ENCODE measurements around the gene LPAR3.
"Not testable (repeated sequence)": the region's sequence is repeated elsewhere in the genome, so short reads cannot be mapped to it uniquely, and the experiment has no call there.

The LPAR3 gene

GRCh38 chr1:84907095-84907827 lies 14.3 kb upstream of the LPAR3 start:
- no peak for DNase-seq
- WGBS (ENCODE audit: insufficient coverage), result 100% methylated on average over 6 of the region's 6 CpGs
- Histone ChIP-seq H3K27me3 (replicated peaks in 2 of 5; ENCODE audit: control insufficient read depth in 4 of 5, insufficient read depth in 5 of 5, low read length in 4 of 5) (no peaks in the 10 kb centered on the region), H3K9me3 (ENCODE audit: control extremely low read depth in 1 of 5, control insufficient read depth in 4 of 5, insufficient read depth in 2 of 5, low read depth in 1 of 5, low read length in 4 of 5) (peaks cover 0 to 3% (median 0%) of the 10 kb centered on the region in 5 experiments), H3K27ac (ENCODE audit: insufficient read depth in 1 of 2, low read depth in 1 of 2, low read length in 2 of 2, poor library complexity in 1 of 2, severe bottlenecking in 2 of 2) (no peak overlapping the region), H3K4me1 (ENCODE audit: control extremely low read depth in 1 of 4, control insufficient read depth in 4 of 4, insufficient read depth in 4 of 4, low read length in 3 of 4) (no peaks in the 10 kb centered on the region), H3K4me3 (ENCODE audit: control insufficient read depth in 1 of 7, extremely low read depth in 1 of 7, insufficient read depth in 4 of 7, low read depth in 2 of 7, low read length in 6 of 7) (no peak overlapping the region), H3K36me3 (ENCODE audit: control insufficient read depth in 4 of 4, insufficient read depth in 4 of 4, low read length in 3 of 4) (no peaks in the 10 kb centered on the region)
- ChIA-PET POLR2A (no interaction called here), CTCF (no interaction called here)

GRCh38 chr1:84902727-84903126 lies 9.7 kb upstream of the LPAR3 start:
- H3K4me1 ChIP-seq (ENCODE audit: control extremely low read depth in 1 of 4, control insufficient read depth in 4 of 4, insufficient read depth in 4 of 4, low read length in 3 of 4); DNase-seq; CTCF ChIA-PET; H3K27ac ChIP-seq (ENCODE audit: insufficient read depth in 1 of 2, low read depth in 1 of 2, low read length in 2 of 2, poor library complexity in 1 of 2, severe bottlenecking in 2 of 2); H3K27me3 ChIP-seq (replicated peaks in 2 of 5; ENCODE audit: control insufficient read depth in 4 of 5, insufficient read depth in 5 of 5, low read length in 4 of 5); H3K9me3 ChIP-seq (ENCODE audit: control extremely low read depth in 1 of 5, control insufficient read depth in 4 of 5, insufficient read depth in 2 of 5, low read depth in 1 of 5, low read length in 4 of 5); POLR2A ChIA-PET; H3K36me3 ChIP-seq (ENCODE audit: control insufficient read depth in 4 of 4, insufficient read depth in 4 of 4, low read length in 3 of 4); H3K4me3 ChIP-seq (ENCODE audit: control insufficient read depth in 1 of 7, extremely low read depth in 1 of 7, insufficient read depth in 4 of 7, low read depth in 2 of 7, low read length in 6 of 7): not testable (repeated sequence)
- WGBS (ENCODE audit: insufficient coverage), result 95% methylated on average over 4 of the region's 7 CpGs

- ChIA-PET POLR2A (no interaction called here), CTCF (no interaction called here)
- no peak overlapping the region for H3K27ac ChIP-seq (ENCODE audit: insufficient read depth in 1 of 2, low read depth in 1 of 2, low read length in 2 of 2, poor library complexity in 1 of 2, severe bottlenecking in 2 of 2)
- no peak overlapping the region for H3K4me3 ChIP-seq (ENCODE audit: control insufficient read depth in 1 of 7, extremely low read depth in 1 of 7, insufficient read depth in 4 of 7, low read depth in 2 of 7, low read length in 6 of 7)
- no peaks in the 10 kb centered on the region for H3K4me1 ChIP-seq (ENCODE audit: control extremely low read depth in 1 of 4, control insufficient read depth in 4 of 4, insufficient read depth in 4 of 4, low read length in 3 of 4)
- no peaks in the 10 kb centered on the region for H3K36me3 ChIP-seq (ENCODE audit: control insufficient read depth in 4 of 4, insufficient read depth in 4 of 4, low read length in 3 of 4)
- no peak for DNase-seq
- peaks cover 0 to 3% (median 0%) of the 10 kb centered on the region in 5 experiments for H3K27me3 ChIP-seq (replicated peaks in 2 of 5; ENCODE audit: control insufficient read depth in 4 of 5, insufficient read depth in 5 of 5, low read length in 4 of 5)
- peaks cover 0 to 3% (median 0%) of the 10 kb centered on the region in 5 experiments for H3K9me3 ChIP-seq (ENCODE audit: control extremely low read depth in 1 of 5, control insufficient read depth in 4 of 5, insufficient read depth in 2 of 5, low read depth in 1 of 5, low read length in 4 of 5)
- no CpG with 5 or more reads among the region's 1 CpG for WGBS (ENCODE audit: insufficient coverage)
Measured at GRCh38 chr1:84899969-84900368, 7.0 kb upstream of the LPAR3 start.

- 50% methylated on average over 1 of the region's 2 CpGs for WGBS (ENCODE audit: insufficient coverage)
- ChIA-PET CTCF (interaction anchor here (1.2 kb wide), 1 partner anchor 28 kb away, joined by 3 read pairs; no protein-coding TSS in a partner anchor), POLR2A (interaction anchor here (0.7 kb wide), 1 partner anchor 777 kb away, joined by 3 read pairs; no protein-coding TSS in a partner anchor)
- H3K27ac ChIP-seq (ENCODE audit: insufficient read depth in 1 of 2, low read depth in 1 of 2, low read length in 2 of 2, poor library complexity in 1 of 2, severe bottlenecking in 2 of 2), result no peak overlapping the region
- H3K9me3 ChIP-seq (ENCODE audit: control extremely low read depth in 1 of 5, control insufficient read depth in 4 of 5, insufficient read depth in 2 of 5, low read depth in 1 of 5, low read length in 4 of 5), result no peaks in the 10 kb centered on the region
- H3K36me3 ChIP-seq (ENCODE audit: control insufficient read depth in 4 of 4, insufficient read depth in 4 of 4, low read length in 3 of 4), result no peaks in the 10 kb centered on the region
- H3K27me3 ChIP-seq (replicated peaks in 2 of 5; ENCODE audit: control insufficient read depth in 4 of 5, insufficient read depth in 5 of 5, low read length in 4 of 5), result peaks cover 4 to 33% (median 18%) of the 10 kb centered on the region in 5 experiments
- H3K4me3 ChIP-seq (ENCODE audit: control insufficient read depth in 1 of 7, extremely low read depth in 1 of 7, insufficient read depth in 4 of 7, low read depth in 2 of 7, low read length in 6 of 7), result no peak overlapping the region
- DNase-seq, result no peak
- H3K4me1 ChIP-seq (ENCODE audit: control extremely low read depth in 1 of 4, control insufficient read depth in 4 of 4, insufficient read depth in 4 of 4, low read length in 3 of 4), result peaks cover 2 to 13% (median 11%) of the 10 kb centered on the region in 4 experiments
Measured at GRCh38 chr1:84896279-84896678, 3.3 kb upstream of the LPAR3 start.

- no peak for DNase-seq
- Histone ChIP-seq H3K9me3 (ENCODE audit: control extremely low read depth in 1 of 5, control insufficient read depth in 4 of 5, insufficient read depth in 2 of 5, low read depth in 1 of 5, low read length in 4 of 5) (no peaks in the 10 kb centered on the region), H3K27me3 (replicated peaks in 2 of 5; ENCODE audit: control insufficient read depth in 4 of 5, insufficient read depth in 5 of 5, low read length in 4 of 5) (peaks cover 4 to 34% (median 21%) of the 10 kb centered on the region in 5 experiments), H3K27ac (ENCODE audit: insufficient read depth in 1 of 2, low read depth in 1 of 2, low read length in 2 of 2, poor library complexity in 1 of 2, severe bottlenecking in 2 of 2) (no peak overlapping the region), H3K4me1 (ENCODE audit: control extremely low read depth in 1 of 4, control insufficient read depth in 4 of 4, insufficient read depth in 4 of 4, low read length in 3 of 4) (peaks cover 2 to 19% (median 11%) of the 10 kb centered on the region in 4 experiments), H3K4me3 (ENCODE audit: control insufficient read depth in 1 of 7, extremely low read depth in 1 of 7, insufficient read depth in 4 of 7, low read depth in 2 of 7, low read length in 6 of 7) (no peak overlapping the region), H3K36me3 (ENCODE audit: control insufficient read depth in 4 of 4, insufficient read depth in 4 of 4, low read length in 3 of 4) (no peaks in the 10 kb centered on the region)
- POLR2A ChIA-PET, result no interaction called here
- CTCF ChIA-PET, result no interaction called here
- no CpG with 5 or more reads among the region's 2 CpGs for WGBS (ENCODE audit: insufficient coverage)
Measured at GRCh38 chr1:84890566-84890965, 2.4 kb downstream of the LPAR3 start.

- POLR2A ChIA-PET, result no interaction called here
- CTCF ChIA-PET, result interaction anchor here (1.3 kb wide), 1 partner anchor 29 kb away, joined by 3 read pairs; no protein-coding TSS in a partner anchor
- no peak for DNase-seq
Measured at GRCh38 chr1:84889437-84889836, 3.6 kb downstream of the LPAR3 start.

GRCh38 chr1:84888753-84889152 lies 4.3 kb downstream of the LPAR3 start:
- no peak overlapping the region for H3K27ac ChIP-seq (ENCODE audit: insufficient read depth in 1 of 2, low read depth in 1 of 2, low read length in 2 of 2, poor library complexity in 1 of 2, severe bottlenecking in 2 of 2)
- POLR2A ChIA-PET, result no interaction called here
- no peak for DNase-seq
- no peak overlapping the region for H3K4me3 ChIP-seq (ENCODE audit: control insufficient read depth in 1 of 7, extremely low read depth in 1 of 7, insufficient read depth in 4 of 7, low read depth in 2 of 7, low read length in 6 of 7)
- peaks cover 2 to 24% (median 14%) of the 10 kb centered on the region in 5 experiments for H3K27me3 ChIP-seq (replicated peaks in 2 of 5; ENCODE audit: control insufficient read depth in 4 of 5, insufficient read depth in 5 of 5, low read length in 4 of 5)
- peaks cover 0 to 3% (median 0%) of the 10 kb centered on the region in 5 experiments for H3K9me3 ChIP-seq (ENCODE audit: control extremely low read depth in 1 of 5, control insufficient read depth in 4 of 5, insufficient read depth in 2 of 5, low read depth in 1 of 5, low read length in 4 of 5)
- peaks cover 0 to 3% (median 0%) of the 10 kb centered on the region in 4 experiments for H3K36me3 ChIP-seq (ENCODE audit: control insufficient read depth in 4 of 4, insufficient read depth in 4 of 4, low read length in 3 of 4)
- CTCF ChIA-PET, result interaction anchor here (1.3 kb wide), 1 partner anchor 30 kb away, joined by 3 read pairs; no protein-coding TSS in a partner anchor
- peaks cover 2 to 19% (median 11%) of the 10 kb centered on the region in 4 experiments for H3K4me1 ChIP-seq (ENCODE audit: control extremely low read depth in 1 of 4, control insufficient read depth in 4 of 4, insufficient read depth in 4 of 4, low read length in 3 of 4)

More at GRCh38 chr1:84889437-84889836, 3.6 kb downstream of the LPAR3 start:
- Histone ChIP-seq H3K4me1 (ENCODE audit: control extremely low read depth in 1 of 4, control insufficient read depth in 4 of 4, insufficient read depth in 4 of 4, low read length in 3 of 4) (peaks cover 2 to 19% (median 11%) of the 10 kb centered on the region in 4 experiments), H3K9me3 (ENCODE audit: control extremely low read depth in 1 of 5, control insufficient read depth in 4 of 5, insufficient read depth in 2 of 5, low read depth in 1 of 5, low read length in 4 of 5) (peaks cover 0 to 3% (median 0%) of the 10 kb centered on the region in 5 experiments), H3K4me3 (ENCODE audit: control insufficient read depth in 1 of 7, extremely low read depth in 1 of 7, insufficient read depth in 4 of 7, low read depth in 2 of 7, low read length in 6 of 7) (no peak overlapping the region), H3K27me3 (replicated peaks in 2 of 5; ENCODE audit: control insufficient read depth in 4 of 5, insufficient read depth in 5 of 5, low read length in 4 of 5) (peaks cover 4 to 31% (median 17%) of the 10 kb centered on the region in 5 experiments), H3K36me3 (ENCODE audit: control insufficient read depth in 4 of 4, insufficient read depth in 4 of 4, low read length in 3 of 4) (peaks cover 0 to 3% (median 0%) of the 10 kb centered on the region in 4 experiments), H3K27ac (ENCODE audit: insufficient read depth in 1 of 2, low read depth in 1 of 2, low read length in 2 of 2, poor library complexity in 1 of 2, severe bottlenecking in 2 of 2) (no peak overlapping the region)
- WGBS (ENCODE audit: insufficient coverage), result 62% methylated on average over 2 of the region's 5 CpGs

Measured in common myeloid progenitor, CD34-positive (primary cell).